ENCODE measurements around the gene TRERF1.

DNA sequence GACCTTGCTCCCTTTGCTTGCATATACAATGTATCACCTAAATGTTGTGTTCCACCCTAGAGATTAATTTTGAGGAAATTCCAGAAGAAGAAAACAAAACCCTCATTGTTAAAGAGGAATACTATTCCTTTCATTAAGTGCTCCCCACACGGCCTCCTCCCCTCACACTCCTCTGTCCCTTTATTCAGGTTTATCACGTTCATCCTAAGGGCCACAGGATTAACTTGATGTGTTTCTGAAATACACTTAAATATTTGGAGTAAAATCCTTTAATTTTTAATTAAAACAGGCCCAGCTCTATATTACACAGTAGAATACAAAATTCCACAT is 144.6 kb downstream of the TRERF1 start:
- TF ChIP-seq, protein P1, sequence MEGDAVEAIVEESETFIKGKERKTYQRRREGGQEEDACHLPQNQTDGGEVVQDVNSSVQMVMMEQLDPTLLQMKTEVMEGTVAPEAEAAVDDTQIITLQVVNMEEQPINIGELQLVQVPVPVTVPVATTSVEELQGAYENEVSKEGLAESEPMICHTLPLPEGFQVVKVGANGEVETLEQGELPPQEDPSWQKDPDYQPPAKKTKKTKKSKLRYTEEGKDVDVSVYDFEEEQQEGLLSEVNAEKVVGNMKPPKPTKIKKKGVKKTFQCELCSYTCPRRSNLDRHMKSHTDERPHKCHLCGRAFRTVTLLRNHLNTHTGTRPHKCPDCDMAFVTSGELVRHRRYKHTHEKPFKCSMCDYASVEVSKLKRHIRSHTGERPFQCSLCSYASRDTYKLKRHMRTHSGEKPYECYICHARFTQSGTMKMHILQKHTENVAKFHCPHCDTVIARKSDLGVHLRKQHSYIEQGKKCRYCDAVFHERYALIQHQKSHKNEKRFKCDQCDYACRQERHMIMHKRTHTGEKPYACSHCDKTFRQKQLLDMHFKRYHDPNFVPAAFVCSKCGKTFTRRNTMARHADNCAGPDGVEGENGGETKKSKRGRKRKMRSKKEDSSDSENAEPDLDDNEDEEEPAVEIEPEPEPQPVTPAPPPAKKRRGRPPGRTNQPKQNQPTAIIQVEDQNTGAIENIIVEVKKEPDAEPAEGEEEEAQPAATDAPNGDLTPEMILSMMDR (IDR thresholded peaks at IDR 0.05) = no peak
- TF ChIP-seq POLR2A (IDR thresholded peaks at IDR 0.05) = no peak
